ENCODE data around the gene LBP.
"Not testable (repeated sequence)": the region's sequence is repeated elsewhere in the genome, so short reads cannot be mapped to it uniquely, and the experiment has no call there.

LBP gene

GRCh38 chr20:38373898-38374297 is 27.6 kb downstream of the LBP start:
- no peak for DNase-seq (ENCODE audit: low read depth)
- Histone ChIP-seq H3K27me3 (replicated peaks; ENCODE audit: control insufficient read depth, insufficient read depth, low read length) (peaks cover 18% of the 10 kb centered on the region), H3K4me1 (ENCODE audit: control insufficient read depth, insufficient read depth, low read length) (peaks cover 14% of the 10 kb centered on the region), H3K4me3 (ENCODE audit: low read length) (no peak overlapping the region), H3K9ac (ENCODE audit: low read length) (no peak overlapping the region), H3K9me3 (ENCODE audit: control insufficient read depth, low read length) (no peaks in the 10 kb centered on the region), H3K36me3 (ENCODE audit: control insufficient read depth, insufficient read depth, low read length, severe bottlenecking) (peaks cover 26% of the 10 kb centered on the region)

DNA sequence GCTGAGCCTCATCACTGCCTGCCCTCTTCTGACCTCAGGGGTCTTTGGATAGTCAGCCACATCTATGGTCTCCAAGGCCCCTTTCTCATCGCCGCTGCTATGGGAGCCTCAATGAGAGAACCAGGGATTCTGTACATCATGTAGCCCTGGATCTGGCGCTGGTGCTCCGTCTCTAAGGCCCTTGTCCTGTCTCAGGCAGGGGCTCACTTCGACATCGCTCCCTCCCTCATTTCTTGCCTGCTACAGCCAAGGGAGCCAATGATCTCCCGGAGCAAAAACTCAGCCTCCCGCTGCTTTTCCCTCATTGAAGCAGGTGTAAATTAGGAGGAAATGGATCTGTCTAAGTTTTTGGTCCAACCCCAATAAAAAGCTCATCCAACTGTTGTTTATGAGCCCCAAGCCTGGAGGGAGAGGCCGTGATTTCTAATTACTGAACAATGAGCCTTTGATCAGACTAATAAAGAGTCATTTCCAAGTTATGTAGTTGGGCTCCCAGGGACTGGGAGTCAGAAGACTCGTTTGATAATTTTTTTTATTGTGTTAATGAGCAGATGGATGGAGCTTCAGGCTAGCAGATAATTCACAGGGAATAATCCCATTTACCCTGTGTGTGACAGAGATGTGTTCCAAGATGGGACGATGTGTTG is 30.9 kb downstream of the LBP start:
- Histone ChIP-seq H3K9ac (ENCODE audit: low read length) (no peak overlapping the region), H3K9me3 (ENCODE audit: control insufficient read depth, low read length) (no peaks in the 10 kb centered on the region), H3K27me3 (replicated peaks; ENCODE audit: control insufficient read depth, insufficient read depth, low read length) (peaks cover 29% of the 10 kb centered on the region), H3K4me3 (ENCODE audit: low read length) (no peak overlapping the region), H3K36me3 (ENCODE audit: control insufficient read depth, insufficient read depth, low read length, severe bottlenecking) (peaks cover 16% of the 10 kb centered on the region), H3K4me1 (ENCODE audit: control insufficient read depth, insufficient read depth, low read length) (peaks cover 14% of the 10 kb centered on the region)
- no peak for DNase-seq (ENCODE audit: low read depth)

DNA sequence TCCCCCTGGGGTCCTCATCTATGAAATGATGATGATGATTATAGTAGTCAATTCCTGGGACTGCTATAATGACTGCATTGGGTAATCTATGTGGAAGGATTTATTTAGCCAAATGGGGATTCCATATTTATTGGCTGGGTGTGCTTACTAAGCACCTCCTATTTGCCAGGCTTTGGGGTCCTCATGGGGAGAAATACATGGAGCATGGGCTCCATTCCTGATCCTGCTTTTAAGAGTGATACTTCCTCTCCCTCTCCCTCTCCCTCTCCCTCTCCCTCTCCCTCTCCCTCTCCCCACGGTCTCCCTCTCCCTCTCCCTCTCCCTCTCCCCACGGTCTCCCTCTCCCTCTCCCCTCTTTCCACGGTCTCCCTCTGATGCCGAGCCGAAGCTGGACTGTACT is 31.6 kb downstream of the LBP start:
- H3K4me3 ChIP-seq (ENCODE audit: low read length); H3K9me3 ChIP-seq (ENCODE audit: control insufficient read depth, low read length); H3K9ac ChIP-seq (ENCODE audit: low read length); DNase-seq (ENCODE audit: low read depth): not testable (repeated sequence)
- peaks cover 31% of the 10 kb centered on the region for H3K27me3 ChIP-seq (replicated peaks; ENCODE audit: control insufficient read depth, insufficient read depth, low read length)
- H3K36me3 ChIP-seq (ENCODE audit: control insufficient read depth, insufficient read depth, low read length, severe bottlenecking) = peaks cover 16% of the 10 kb centered on the region
- peaks cover 11% of the 10 kb centered on the region for H3K4me1 ChIP-seq (ENCODE audit: control insufficient read depth, insufficient read depth, low read length)

GRCh38 chr20:38383147-38383546 is 36.9 kb downstream of the LBP start:
- H3K4me1 ChIP-seq (ENCODE audit: control insufficient read depth, insufficient read depth, low read length) = no peaks in the 10 kb centered on the region
- DNase-seq (ENCODE audit: low read depth) = no peak
- peaks cover 23% of the 10 kb centered on the region for H3K27me3 ChIP-seq (replicated peaks; ENCODE audit: control insufficient read depth, insufficient read depth, low read length)
- no peaks in the 10 kb centered on the region for H3K9me3 ChIP-seq (ENCODE audit: control insufficient read depth, low read length)
- H3K4me3 ChIP-seq (ENCODE audit: low read length) = no peak overlapping the region
- H3K9ac ChIP-seq (ENCODE audit: low read length) = no peak overlapping the region
- no peaks in the 10 kb centered on the region for H3K36me3 ChIP-seq (ENCODE audit: control insufficient read depth, insufficient read depth, low read length, severe bottlenecking)

DNA sequence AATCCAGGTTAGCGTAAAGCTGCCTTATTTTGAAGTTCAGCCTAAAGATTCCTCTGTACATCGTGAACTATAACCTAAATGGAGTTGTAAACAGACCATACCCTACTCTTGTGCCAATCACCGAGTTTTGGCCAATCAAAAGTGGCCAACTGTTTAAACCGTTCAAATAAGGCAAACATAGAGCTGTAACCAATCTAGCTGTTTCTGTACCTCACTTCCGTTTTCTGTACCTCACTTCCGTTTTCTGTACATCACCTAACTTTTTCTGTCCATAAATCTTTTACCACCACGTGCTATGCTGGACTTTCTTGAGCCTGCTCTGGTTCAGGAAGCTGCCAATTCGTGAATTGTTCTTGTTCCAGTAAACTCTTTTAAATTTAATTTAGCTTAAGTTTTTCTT is 39.7 kb downstream of the LBP start:
- Histone ChIP-seq H3K4me1 (ENCODE audit: control insufficient read depth, insufficient read depth, low read length) (no peaks in the 10 kb centered on the region), H3K36me3 (ENCODE audit: control insufficient read depth, insufficient read depth, low read length, severe bottlenecking) (no peaks in the 10 kb centered on the region), H3K27me3 (replicated peaks; ENCODE audit: control insufficient read depth, insufficient read depth, low read length) (peaks cover 36% of the 10 kb centered on the region), H3K9ac (ENCODE audit: low read length) (no peak overlapping the region), H3K9me3 (ENCODE audit: control insufficient read depth, low read length) (peaks cover 6% of the 10 kb centered on the region), H3K4me3 (ENCODE audit: low read length) (no peak overlapping the region)
- no peak for DNase-seq (ENCODE audit: low read depth)

- no peak for DNase-seq (ENCODE audit: low read depth)
- Histone ChIP-seq H3K36me3 (ENCODE audit: control insufficient read depth, insufficient read depth, low read length, severe bottlenecking) (no peaks in the 10 kb centered on the region), H3K9ac (ENCODE audit: low read length) (no peak overlapping the region), H3K9me3 (ENCODE audit: control insufficient read depth, low read length) (peaks cover 6% of the 10 kb centered on the region), H3K4me1 (ENCODE audit: control insufficient read depth, insufficient read depth, low read length) (no peaks in the 10 kb centered on the region), H3K27me3 (replicated peaks; ENCODE audit: control insufficient read depth, insufficient read depth, low read length) (peaks cover 33% of the 10 kb centered on the region), H3K4me3 (ENCODE audit: low read length) (no peak overlapping the region)
Measured at GRCh38 chr20:38386851-38387250, 40.6 kb downstream of the LBP start.

GRCh38 chr20:38387953-38388352 is 41.7 kb downstream of the LBP start:
- Histone ChIP-seq H3K27me3 (replicated peaks; ENCODE audit: control insufficient read depth, insufficient read depth, low read length) (peaks cover 30% of the 10 kb centered on the region), H3K4me1 (ENCODE audit: control insufficient read depth, insufficient read depth, low read length) (no peaks in the 10 kb centered on the region), H3K9me3 (ENCODE audit: control insufficient read depth, low read length) (peaks cover 6% of the 10 kb centered on the region), H3K4me3 (ENCODE audit: low read length) (no peak overlapping the region), H3K36me3 (ENCODE audit: control insufficient read depth, insufficient read depth, low read length, severe bottlenecking) (no peaks in the 10 kb centered on the region), H3K9ac (ENCODE audit: low read length) (no peak overlapping the region)
- DNase-seq (ENCODE audit: low read depth) = no peak

- Histone ChIP-seq H3K4me1 (ENCODE audit: control insufficient read depth, insufficient read depth, low read length) (peaks cover 21% of the 10 kb centered on the region), H3K9me3 (ENCODE audit: control insufficient read depth, low read length) (peaks cover 6% of the 10 kb centered on the region), H3K9ac (ENCODE audit: low read length) (no peak overlapping the region), H3K4me3 (ENCODE audit: low read length) (no peak overlapping the region), H3K27me3 (replicated peaks; ENCODE audit: control insufficient read depth, insufficient read depth, low read length) (peaks cover 20% of the 10 kb centered on the region), H3K36me3 (ENCODE audit: control insufficient read depth, insufficient read depth, low read length, severe bottlenecking) (no peaks in the 10 kb centered on the region)
- no peak for DNase-seq (ENCODE audit: low read depth)
Measured at GRCh38 chr20:38392356-38392755, 46.1 kb downstream of the LBP start.

- no peak for DNase-seq (ENCODE audit: low read depth)
- Histone ChIP-seq H3K27me3 (replicated peaks; ENCODE audit: control insufficient read depth, insufficient read depth, low read length) (peaks cover 20% of the 10 kb centered on the region), H3K4me3 (ENCODE audit: low read length) (no peak overlapping the region), H3K36me3 (ENCODE audit: control insufficient read depth, insufficient read depth, low read length, severe bottlenecking) (no peaks in the 10 kb centered on the region), H3K9ac (ENCODE audit: low read length) (no peak overlapping the region), H3K4me1 (ENCODE audit: control insufficient read depth, insufficient read depth, low read length) (peaks cover 21% of the 10 kb centered on the region), H3K9me3 (ENCODE audit: control insufficient read depth, low read length) (peaks cover 6% of the 10 kb centered on the region)
Measured at GRCh38 chr20:38393259-38393658, 47.0 kb downstream of the LBP start.

DNA sequence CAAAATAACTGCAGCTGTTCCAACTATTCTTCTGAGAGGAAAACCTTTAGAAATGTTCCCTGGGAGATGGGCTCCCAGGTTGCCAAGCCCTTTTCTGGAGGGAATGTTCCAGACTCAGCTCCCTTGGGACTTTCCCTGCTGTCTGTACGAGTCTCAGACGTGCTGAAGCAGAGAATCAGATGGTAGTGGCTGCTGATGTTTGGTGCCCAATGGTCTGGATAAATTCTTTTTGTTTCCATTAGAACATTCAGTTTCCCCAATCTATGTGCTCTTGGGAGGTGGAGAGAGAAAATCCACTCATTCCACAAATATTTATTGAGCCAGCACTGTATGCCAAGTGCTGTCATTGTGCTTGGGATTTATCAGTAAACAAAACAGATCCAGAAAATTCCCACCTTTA is 48.9 kb downstream of the LBP start:
- Histone ChIP-seq H3K4me3 (ENCODE audit: low read length) (no peak overlapping the region), H3K4me1 (ENCODE audit: control insufficient read depth, insufficient read depth, low read length) (peaks cover 29% of the 10 kb centered on the region), H3K36me3 (ENCODE audit: control insufficient read depth, insufficient read depth, low read length, severe bottlenecking) (no peaks in the 10 kb centered on the region), H3K27me3 (replicated peaks; ENCODE audit: control insufficient read depth, insufficient read depth, low read length) (peaks cover 4% of the 10 kb centered on the region), H3K9ac (ENCODE audit: low read length) (peak overlapping the region; percentile 56), H3K9me3 (ENCODE audit: control insufficient read depth, low read length) (no peaks in the 10 kb centered on the region)
- peak; percentile 46 for DNase-seq (ENCODE audit: low read depth)

DNA sequence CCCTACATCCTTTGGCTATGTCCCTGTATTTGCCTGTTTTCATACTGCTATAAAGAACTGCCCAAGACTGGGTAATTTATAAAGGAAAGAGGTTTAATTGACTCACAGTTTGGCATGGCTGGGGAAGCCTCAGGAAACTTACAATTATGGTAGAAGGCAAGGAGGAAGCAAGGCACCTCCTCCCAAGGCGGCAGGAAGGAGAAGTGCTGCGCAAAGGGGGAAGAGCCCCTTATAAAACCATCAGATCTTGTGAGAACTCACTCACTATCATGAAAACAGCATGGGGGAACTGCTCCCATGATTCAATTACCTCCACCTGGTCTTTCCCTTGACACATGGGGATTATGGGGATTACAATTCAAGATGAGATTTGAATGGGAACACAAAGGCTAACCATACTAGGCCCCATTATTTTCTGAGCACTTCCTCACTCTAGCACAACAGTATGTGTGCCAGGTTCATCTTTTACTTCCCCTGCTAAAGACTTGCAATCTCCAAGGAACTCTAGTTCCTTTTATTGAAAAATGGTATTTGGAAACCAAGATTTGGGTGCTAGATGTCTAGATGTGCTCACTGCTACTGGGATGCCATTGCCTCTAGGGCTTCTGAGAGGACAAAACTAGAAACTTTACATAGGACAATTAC is 49.6 kb downstream of the LBP start:
- H3K4me3 ChIP-seq (ENCODE audit: low read length); DNase-seq (ENCODE audit: low read depth); H3K9ac ChIP-seq (ENCODE audit: low read length); H3K9me3 ChIP-seq (ENCODE audit: control insufficient read depth, low read length); H3K36me3 ChIP-seq (ENCODE audit: control insufficient read depth, insufficient read depth, low read length, severe bottlenecking); H3K27me3 ChIP-seq (replicated peaks; ENCODE audit: control insufficient read depth, insufficient read depth, low read length): not testable (repeated sequence)
- peaks cover 29% of the 10 kb centered on the region for H3K4me1 ChIP-seq (ENCODE audit: control insufficient read depth, insufficient read depth, low read length)

DNA sequence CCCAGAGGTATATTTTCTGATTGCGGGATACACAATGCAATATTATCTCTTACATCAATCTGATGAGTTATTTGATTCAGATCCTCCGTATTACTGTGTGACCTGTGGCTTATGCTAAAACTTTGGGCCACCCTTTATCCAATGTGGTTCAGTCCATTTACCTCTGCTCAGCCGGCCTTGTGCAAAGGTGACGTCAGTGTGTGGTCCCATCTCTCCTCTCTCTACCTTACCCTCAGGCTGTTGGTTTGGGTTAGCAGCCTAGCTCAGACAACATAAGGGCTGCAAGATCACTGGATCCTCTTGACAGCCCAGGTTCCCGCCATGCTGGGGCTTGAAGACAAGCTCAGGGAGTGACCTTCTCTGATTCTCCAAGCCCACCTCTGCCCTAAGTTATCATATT is 55.8 kb downstream of the LBP start:
- Histone ChIP-seq H3K36me3 (ENCODE audit: control insufficient read depth, insufficient read depth, low read length, severe bottlenecking) (no peaks in the 10 kb centered on the region), H3K4me1 (ENCODE audit: control insufficient read depth, insufficient read depth, low read length) (peaks cover 8% of the 10 kb centered on the region), H3K4me3 (ENCODE audit: low read length) (no peak overlapping the region), H3K9me3 (ENCODE audit: control insufficient read depth, low read length) (peaks cover 4% of the 10 kb centered on the region), H3K27me3 (replicated peaks; ENCODE audit: control insufficient read depth, insufficient read depth, low read length) (peaks cover 7% of the 10 kb centered on the region), H3K9ac (ENCODE audit: low read length) (no peak overlapping the region)
- DNase-seq (ENCODE audit: low read depth) = no peak
